Erythroblast (primary cell): ENCODE measurements around the gene SCFD1.

Experiments used
- DNase-seq, 2 experiments: peaks; one replicate each; lab custom pipeline; 2025; lab: John Stamatoyannopoulos, UW
- GATA1 ChIP-seq: IDR thresholded peaks from 2 replicates; pipeline ENCODE4 v1.6.1; 2011; ENCODE audit warnings: low read depth, mild to moderate bottlenecking, control low read depth, low read length, moderate library complexity
- POLR2A ChIP-seq: IDR thresholded peaks from 2 replicates; pipeline ENCODE4 v1.6.1; 2011; ENCODE audit warnings: mild to moderate bottlenecking, low read length

SCFD1 gene

DNA sequence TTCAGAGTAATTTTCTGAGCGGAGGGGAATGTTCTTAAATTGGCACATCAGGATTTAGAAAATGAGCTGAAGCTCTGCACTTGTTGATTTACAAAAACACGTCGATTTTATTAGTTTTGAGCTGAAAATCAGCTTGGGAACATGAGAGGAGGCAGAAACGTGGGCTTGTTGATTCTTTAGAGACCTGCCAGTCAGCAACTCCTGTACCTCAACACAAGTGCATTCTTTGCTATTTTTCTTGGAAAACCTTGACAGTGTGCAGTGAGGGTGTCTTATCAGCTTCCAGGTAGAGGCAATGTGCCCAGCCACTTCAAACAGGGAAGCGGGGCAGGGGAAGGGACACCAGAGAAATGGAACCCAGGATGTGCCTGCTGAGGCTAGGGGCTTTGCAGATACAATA, 149.5 kb downstream of the SCFD1 start:
- no peak for DNase-seq
- TF ChIP-seq GATA1 (no peak), POLR2A (no peak)

DNA sequence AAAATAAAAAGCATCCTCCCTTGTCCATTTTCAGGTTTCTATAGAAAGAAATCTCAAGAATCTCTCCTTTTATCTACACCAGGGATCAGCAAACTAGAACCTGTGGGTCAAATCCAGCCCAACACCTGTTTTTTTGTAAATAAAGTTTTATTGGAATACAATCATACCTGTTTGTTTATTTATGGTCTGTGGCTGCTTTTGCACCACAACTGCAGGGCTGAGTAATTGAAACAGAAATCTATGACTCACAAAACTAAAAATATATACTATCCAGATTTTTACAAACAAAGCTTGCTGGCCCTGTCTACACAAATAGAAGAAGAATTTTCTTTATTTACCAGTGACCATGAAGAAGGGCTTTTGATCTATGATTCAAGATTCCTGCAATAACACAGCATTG, 157.1 kb downstream of the SCFD1 start:
- no peak for DNase-seq
- TF ChIP-seq GATA1 (no peak), POLR2A (no peak)
